Activated CD8-positive, alpha-beta T cell treated with anti-CD3 and anti-CD28 coated beads for 36 hours (primary cell): ENCODE data around the gene TNNT2. TPM values are rescaled to one million over a fixed set of nuclear protein-coding genes. Genes with fewer than 3 reads are reported as not detected.

Source experiments
- ATAC-seq: fragments of 200-7000 bp; cut with Tn5 transposase; one replicate; pipeline ENCODE4 v1.10.0; 2021; ENCODE audit warnings: mild to moderate bottlenecking, moderate library complexity
- CTCF ChIA-PET: fragments of 350-600 bp; sonication (Branson Sonifier 250); formaldehyde crosslinking; loops from one replicate; lab custom pipeline; 2021; ENCODE audit warnings: antibody characterized with exemption; lab: Charles Lee
- POLR2A ChIA-PET: fragments of 350-600 bp; sonication (Branson Sonifier 250); formaldehyde crosslinking; loops from one replicate; lab custom pipeline; 2021; ENCODE audit warnings: antibody characterized with exemption; lab: Charles Lee
- DNase-seq: peaks from one replicate; pipeline ENCODE4 v3.0.0-alpha.2; 2020
- H3K27ac Mint-ChIP-seq: one replicate; pipeline ENCODE4 v1.8.0; 2021; ENCODE audit warnings: mild to moderate bottlenecking, mixed read lengths
- H3K27me3 Mint-ChIP-seq: one replicate; pipeline ENCODE4 v1.8.0; 2021; ENCODE audit warnings: mixed read lengths
- H3K36me3 Mint-ChIP-seq: one replicate; pipeline ENCODE4 v1.8.0; 2021; ENCODE audit warnings: low read depth, mixed read lengths
- H3K4me1 Mint-ChIP-seq: one replicate; pipeline ENCODE4 v1.8.0; 2021; ENCODE audit warnings: low read depth, mixed read lengths
- H3K4me3 Mint-ChIP-seq: one replicate; pipeline ENCODE4 v1.8.0; 2021; ENCODE audit warnings: mild to moderate bottlenecking, moderate library complexity, mixed read lengths
- H3K9me3 Mint-ChIP-seq: one replicate; pipeline ENCODE4 v1.8.0; 2021; ENCODE audit warnings: mixed read lengths
- CTCF ChIP-seq: fragments of 200-600 bp; IDR thresholded peaks from one replicate; pipeline ENCODE4 v1.8.0; 2022; ENCODE audit warnings: antibody characterized with exemption, mild to moderate bottlenecking
- intact Hi-C: fragments of 100-400 bp; cut with micrococcal nuclease; formaldehyde crosslinking; loops from one replicate; pipeline ENCODE4 v1.10.0; 2022
- total RNA-seq, 2 experiments: library from RNA; stranded (reverse); gene quantifications; one replicate each; pipeline ENCODE4 v1.2.3, GENCODE V29; 2021

Gene TNNT2
- total RNA-seq, 2 experiments from 2014 or later, result not detected

- no peak for ATAC-seq
- ChIA-PET POLR2A (interaction anchor here (1.3 kb wide), 1 partner anchor 413 kb away, joined by 3 read pairs; no protein-coding TSS in a partner anchor), CTCF (no interaction called here)
- intact Hi-C loops, result no loop called here
- H3K9me3 Mint-ChIP-seq, result no peaks in the 10 kb centered on the region
- no peak overlapping the region for H3K4me3 Mint-ChIP-seq
- no peak for TF ChIP-seq CTCF
- H3K36me3 Mint-ChIP-seq, result no peaks in the 10 kb centered on the region
- no peak overlapping the region for H3K27ac Mint-ChIP-seq
- no peak for DNase-seq
- peaks cover 6% of the 10 kb centered on the region for H3K27me3 Mint-ChIP-seq
- no peaks in the 10 kb centered on the region for H3K4me1 Mint-ChIP-seq
These were observed 12.2 kb downstream of the TNNT2 start for GRCh38 chr1:201365251-201365650.

GRCh38 chr1:201364808-201365105 lies 12.7 kb downstream of the TNNT2 start:
- H3K27me3 Mint-ChIP-seq, result peaks cover 6% of the 10 kb centered on the region
- ATAC-seq (no peak), DNase-seq (no peak)
- no peak overlapping the region for H3K27ac Mint-ChIP-seq
- POLR2A ChIA-PET, result interaction anchor here (1.3 kb wide), 1 partner anchor 414 kb away, joined by 3 read pairs; no protein-coding TSS in a partner anchor
- no peaks in the 10 kb centered on the region for H3K9me3 Mint-ChIP-seq
- intact Hi-C loops, result loop anchor here (5.0 kb wide), 1 partner anchor 112 kb away; no protein-coding TSS in a partner anchor
- no peaks in the 10 kb centered on the region for H3K4me1 Mint-ChIP-seq
- CTCF ChIA-PET, result no interaction called here
- no peak overlapping the region for H3K4me3 Mint-ChIP-seq
- TF ChIP-seq CTCF, result no peak
- no peaks in the 10 kb centered on the region for H3K36me3 Mint-ChIP-seq

- H3K4me1 Mint-ChIP-seq, result no peaks in the 10 kb centered on the region
- no peak overlapping the region for H3K27ac Mint-ChIP-seq
- intact Hi-C loops, result loop anchor here (5.0 kb wide), 1 partner anchor 111 kb away; no protein-coding TSS in a partner anchor
- H3K27me3 Mint-ChIP-seq, result peaks cover 3% of the 10 kb centered on the region
- no peak overlapping the region for H3K4me3 Mint-ChIP-seq
- no peak for DNase-seq
- ChIA-PET POLR2A (no interaction called here), CTCF (interaction anchor here (0.9 to 3.7 kb wide), 4 partner anchors 13 to 109 kb away, joined by 3 to 29 read pairs (median 4); no protein-coding TSS in a partner anchor)
- TF ChIP-seq CTCF, result no peak
- no peak for ATAC-seq
- no peaks in the 10 kb centered on the region for H3K9me3 Mint-ChIP-seq
- no peaks in the 10 kb centered on the region for H3K36me3 Mint-ChIP-seq
These were observed 14.0 kb downstream of the TNNT2 start for GRCh38 chr1:201363467-201363866.

GRCh38 chr1:201362906-201363305 lies 14.6 kb downstream of the TNNT2 start:
- no peak overlapping the region for H3K27ac Mint-ChIP-seq

More at GRCh38 chr1:201362906-201363305, 14.6 kb downstream of the TNNT2 start:
- Mint-ChIP-seq H3K36me3 (no peaks in the 10 kb centered on the region), H3K4me3 (no peak overlapping the region), H3K9me3 (no peaks in the 10 kb centered on the region), H3K4me1 (no peaks in the 10 kb centered on the region), H3K27me3 (peaks cover 3% of the 10 kb centered on the region)
- DNase-seq, result no peak
- CTCF ChIA-PET, result interaction anchor here (0.9 to 3.7 kb wide), 8 partner anchors 13 to 136 kb away, joined by 3 to 29 read pairs (median 4); no protein-coding TSS in a partner anchor
- intact Hi-C loops, result loop anchor here (5.0 kb wide), 1 partner anchor 111 kb away; no protein-coding TSS in a partner anchor
- no peak for ATAC-seq
- POLR2A ChIA-PET, result no interaction called here
- TF ChIP-seq CTCF, result no peak
